ENCODE data around the gene EML6. TPM values are rescaled to one million over a fixed set of nuclear protein-coding genes. Genes with fewer than 3 reads are reported as not detected.

EML6 gene
- total RNA-seq, 1 donor from 2014 or later, result 1.1 TPM

- Mint-ChIP-seq H3K4me3 (ENCODE audit: unreplicated experiment) (no peak overlapping the region), H3K27ac (ENCODE audit: unreplicated experiment) (no peak overlapping the region), H3K27me3 (ENCODE audit: unreplicated experiment) (peaks cover 22% of the 10 kb centered on the region), H3K9me3 (ENCODE audit: unreplicated experiment) (peaks cover 7% of the 10 kb centered on the region), H3K4me1 (ENCODE audit: unreplicated experiment) (no peaks in the 10 kb centered on the region), H3K36me3 (ENCODE audit: unreplicated experiment) (peaks cover 2% of the 10 kb centered on the region)
- DNase-seq (ENCODE audit: extremely low spot score, unreplicated experiment), result no peak
- TF ChIP-seq CTCF (IDR thresholded peaks at IDR 0.05), result peak; percentile 71
Measured at GRCh38 chr2:54704688-54705605, 18.5 kb upstream of the EML6 start.

GRCh38 chr2:54706622-54707021 is 16.8 kb upstream of the EML6 start:
- Mint-ChIP-seq H3K4me1 (ENCODE audit: unreplicated experiment) (no peaks in the 10 kb centered on the region), H3K36me3 (ENCODE audit: unreplicated experiment) (peaks cover 2% of the 10 kb centered on the region), H3K4me3 (ENCODE audit: unreplicated experiment) (no peak overlapping the region), H3K27ac (ENCODE audit: unreplicated experiment) (no peak overlapping the region), H3K27me3 (ENCODE audit: unreplicated experiment) (peaks cover 15% of the 10 kb centered on the region), H3K9me3 (ENCODE audit: unreplicated experiment) (peaks cover 5% of the 10 kb centered on the region)
- no peak for TF ChIP-seq CTCF (IDR thresholded peaks at IDR 0.05)
- no peak for DNase-seq (ENCODE audit: extremely low spot score, unreplicated experiment)

- peaks cover 12% of the 10 kb centered on the region for H3K27me3 Mint-ChIP-seq (ENCODE audit: unreplicated experiment)
- no peak overlapping the region for H3K27ac Mint-ChIP-seq (ENCODE audit: unreplicated experiment)
- H3K4me3 Mint-ChIP-seq (ENCODE audit: unreplicated experiment), result no peak overlapping the region
- H3K9me3 Mint-ChIP-seq (ENCODE audit: unreplicated experiment), result no peaks in the 10 kb centered on the region
- no peaks in the 10 kb centered on the region for H3K36me3 Mint-ChIP-seq (ENCODE audit: unreplicated experiment)
- no peak for TF ChIP-seq CTCF (IDR thresholded peaks at IDR 0.05)
- no peak for DNase-seq (ENCODE audit: extremely low spot score, unreplicated experiment)
- no peaks in the 10 kb centered on the region for H3K4me1 Mint-ChIP-seq (ENCODE audit: unreplicated experiment)
Measured at GRCh38 chr2:54708584-54709335, 14.7 kb upstream of the EML6 start.

- no peak for TF ChIP-seq CTCF (IDR thresholded peaks at IDR 0.05)
- H3K9me3 Mint-ChIP-seq (ENCODE audit: unreplicated experiment), result no peaks in the 10 kb centered on the region
- peaks cover 12% of the 10 kb centered on the region for H3K27me3 Mint-ChIP-seq (ENCODE audit: unreplicated experiment)
- H3K4me3 Mint-ChIP-seq (ENCODE audit: unreplicated experiment), result no peak overlapping the region
- H3K36me3 Mint-ChIP-seq (ENCODE audit: unreplicated experiment), result no peaks in the 10 kb centered on the region
- no peak overlapping the region for H3K27ac Mint-ChIP-seq (ENCODE audit: unreplicated experiment)
- no peak for DNase-seq (ENCODE audit: extremely low spot score, unreplicated experiment)
- no peaks in the 10 kb centered on the region for H3K4me1 Mint-ChIP-seq (ENCODE audit: unreplicated experiment)
Measured at GRCh38 chr2:54709336-54709809, 14.1 kb upstream of the EML6 start.

- no peak for DNase-seq (ENCODE audit: extremely low spot score, unreplicated experiment)
- Mint-ChIP-seq H3K9me3 (ENCODE audit: unreplicated experiment) (no peaks in the 10 kb centered on the region), H3K27me3 (ENCODE audit: unreplicated experiment) (peaks cover 12% of the 10 kb centered on the region), H3K4me1 (ENCODE audit: unreplicated experiment) (no peaks in the 10 kb centered on the region), H3K36me3 (ENCODE audit: unreplicated experiment) (no peaks in the 10 kb centered on the region), H3K4me3 (ENCODE audit: unreplicated experiment) (no peak overlapping the region), H3K27ac (ENCODE audit: unreplicated experiment) (no peak overlapping the region)
- TF ChIP-seq CTCF (IDR thresholded peaks at IDR 0.05), result no peak
Measured at GRCh38 chr2:54710216-54710615, 13.2 kb upstream of the EML6 start.
